HG02938 (cell line): ENCODE measurements around the gene RHOA.
"Not testable (repeated sequence)": the region's sequence is repeated elsewhere in the genome, so short reads cannot be mapped to it uniquely, and the experiment has no call there.

Source experiments
- ATAC-seq: cut with Tn5 transposase; IDR thresholded peaks from one replicate; pipeline ENCODE4 v1.9.1; 2021; ENCODE audit warnings: mild to moderate bottlenecking, moderate library complexity; ENCODE audit not compliant: unreplicated experiment

The RHOA gene

GRCh38 chr3:49371946-49372345 is 39.8 kb downstream of the RHOA start:
- no peak for ATAC-seq

GRCh38 chr3:49370585-49371290 is 41.0 kb downstream of the RHOA start:
- ATAC-seq = no peak

- no peak for ATAC-seq
Measured at GRCh38 chr3:49362561-49362960, 49.2 kb downstream of the RHOA start.

- ATAC-seq = no peak
Measured at GRCh38 chr3:49359623-49360022, 52.2 kb downstream of the RHOA start.

GRCh38 chr3:49358884-49359225 is 52.9 kb downstream of the RHOA start:
- no peak for ATAC-seq

- ATAC-seq = peak; percentile 82
Measured at GRCh38 chr3:49358217-49358883, 53.4 kb downstream of the RHOA start, which contains the start of gene GPX1. GPX1 (minus strand) TSS chr3:49358353; CDS start chr3:49358278, 75 bp downstream.

- ATAC-seq = peak; percentile 24
Measured at GRCh38 chr3:49357443-49358216, 54.1 kb downstream of the RHOA start.

GRCh38 chr3:49357095-49357442 is 54.7 kb downstream of the RHOA start:
- ATAC-seq = not testable (repeated sequence)

- ATAC-seq = no peak
Measured at GRCh38 chr3:49352890-49353421, 58.8 kb downstream of the RHOA start.

- ATAC-seq = no peak
Measured at GRCh38 chr3:49352281-49352680, 59.5 kb downstream of the RHOA start.

- ATAC-seq = no peak
Measured at GRCh38 chr3:49351521-49352011, 60.2 kb downstream of the RHOA start.

GRCh38 chr3:49349348-49350114 is 62.2 kb downstream of the RHOA start:
- no peak for ATAC-seq

- ATAC-seq = not testable (repeated sequence)
Measured at GRCh38 chr3:49348361-49348760, 63.4 kb downstream of the RHOA start.

- no peak for ATAC-seq
Measured at GRCh38 chr3:49346797-49347251, 65.0 kb downstream of the RHOA start.

GRCh38 chr3:49343163-49343562 is 68.6 kb downstream of the RHOA start:
- no peak for ATAC-seq

GRCh38 chr3:49341996-49342395 is 69.8 kb downstream of the RHOA start:
- no peak for ATAC-seq

- peak; percentile 72 for ATAC-seq
Measured at GRCh38 chr3:49339941-49340800, 71.6 kb downstream of the RHOA start, which contains the start of gene USP4. USP4 (minus strand) TSS chr3:49340053; CDS start chr3:49340024, 29 bp downstream.

- peak; percentile 6 for ATAC-seq
Measured at GRCh38 chr3:49339581-49339940, 72.2 kb downstream of the RHOA start.

GRCh38 chr3:49333916-49334633 is 77.7 kb downstream of the RHOA start:
- ATAC-seq = no peak
